Dendritic cell treated with granulocyte-macrophage colony-stimulating factor and Interleukin-4, amounts not matched to agents 40 ng/mL and 50 ng/mL, for 4 days (primary cell): ENCODE measurements around the gene RAPSN.

Experiments
- H3K27ac Mint-ChIP-seq: one replicate; pipeline ENCODE4 v1.8.0; 2022; ENCODE audit warnings: mild to moderate bottlenecking, mixed read lengths
- H3K27me3 Mint-ChIP-seq: one replicate; pipeline ENCODE4 v1.8.0; 2022; ENCODE audit warnings: mild to moderate bottlenecking, mixed read lengths
- H3K36me3 Mint-ChIP-seq: one replicate; pipeline ENCODE4 v1.8.0; 2022; ENCODE audit warnings: low read depth, mixed read lengths
- H3K4me1 Mint-ChIP-seq: one replicate; pipeline ENCODE4 v1.8.0; 2022; ENCODE audit warnings: low read depth, mixed read lengths
- H3K4me3 Mint-ChIP-seq: one replicate; pipeline ENCODE4 v1.8.0; 2022; ENCODE audit warnings: mild to moderate bottlenecking, moderate library complexity, mixed read lengths
- H3K9me3 Mint-ChIP-seq: one replicate; pipeline ENCODE4 v1.8.0; 2022; ENCODE audit warnings: mixed read lengths
- intact Hi-C: fragments of 100-400 bp; cut with micrococcal nuclease; formaldehyde crosslinking; loops from one replicate; pipeline ENCODE4 v1.15.0; 2022

The RAPSN gene

DNA sequence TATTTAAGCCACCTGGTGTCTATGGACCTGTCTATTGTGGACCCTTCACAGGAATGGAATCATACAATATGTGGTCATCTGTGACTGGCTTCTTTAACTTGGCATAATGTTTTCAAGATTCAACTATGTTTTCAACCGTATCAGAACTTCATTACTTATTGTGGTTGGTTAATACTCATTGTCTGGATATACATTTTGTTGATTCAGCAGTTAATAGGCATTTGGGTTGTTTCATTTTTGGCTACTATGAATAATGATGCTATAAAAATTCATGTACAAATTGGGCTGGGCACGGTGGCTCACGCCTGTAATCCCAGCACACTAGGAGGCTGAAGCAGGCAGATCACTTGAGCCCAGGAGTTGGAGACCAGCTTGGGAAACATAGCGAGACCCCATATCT lies 2.5 kb upstream of the RAPSN start:
- Mint-ChIP-seq H3K27ac (no peak overlapping the region), H3K27me3 (no peaks in the 10 kb centered on the region), H3K4me1 (peaks cover 7% of the 10 kb centered on the region), H3K4me3 (no peak overlapping the region), H3K9me3 (no peaks in the 10 kb centered on the region), H3K36me3 (peaks cover 37% of the 10 kb centered on the region)
- intact Hi-C loops: no loop called here

DNA sequence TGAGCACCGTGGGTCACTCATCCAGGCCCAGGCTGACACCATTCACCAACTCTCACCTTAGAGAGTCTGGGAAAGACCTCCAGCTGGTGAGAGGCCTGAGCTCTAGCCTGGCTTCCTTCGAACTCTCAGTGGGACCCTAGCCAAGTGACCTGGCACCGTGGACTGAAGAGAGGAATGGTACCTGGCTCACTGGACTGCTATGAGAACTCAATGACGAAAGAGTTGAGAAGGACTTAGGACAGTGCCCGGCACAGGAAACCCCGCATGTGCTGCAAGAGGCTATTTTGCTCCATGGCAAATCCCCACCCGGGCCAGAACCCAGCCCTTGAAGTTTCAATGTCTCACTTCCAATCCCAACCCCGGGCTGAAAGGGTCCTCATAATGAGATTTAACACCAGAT lies 605 bp upstream of the RAPSN start:
- no peaks in the 10 kb centered on the region for H3K9me3 Mint-ChIP-seq
- H3K27me3 Mint-ChIP-seq: no peaks in the 10 kb centered on the region
- no peak overlapping the region for H3K27ac Mint-ChIP-seq
- intact Hi-C loops: no loop called here
- peaks cover 30% of the 10 kb centered on the region for H3K36me3 Mint-ChIP-seq
- no peak overlapping the region for H3K4me3 Mint-ChIP-seq
- peaks cover 1% of the 10 kb centered on the region for H3K4me1 Mint-ChIP-seq

DNA sequence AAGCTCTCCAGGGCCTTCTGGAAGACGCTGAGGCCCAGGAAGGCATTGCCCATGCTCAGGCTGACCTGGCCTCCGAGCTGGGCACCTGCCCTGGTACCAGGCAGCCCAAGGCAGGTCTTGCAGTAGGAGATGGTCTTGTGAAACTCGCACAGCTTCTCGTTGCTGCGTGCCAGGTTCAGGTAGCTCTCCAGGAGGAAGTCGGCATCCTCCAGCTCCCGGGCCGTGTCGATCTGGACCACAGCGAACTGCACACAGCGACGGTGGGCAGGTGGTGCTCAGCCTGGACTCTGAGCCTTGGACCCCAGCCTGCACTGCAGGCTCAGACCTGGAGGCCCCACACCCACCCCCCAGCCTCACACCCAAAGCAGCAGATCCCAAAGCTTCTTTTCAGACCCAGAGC lies 1.0 kb downstream of the RAPSN start:
- Mint-ChIP-seq H3K27me3 (no peaks in the 10 kb centered on the region), H3K27ac (no peak overlapping the region), H3K4me3 (no peak overlapping the region), H3K4me1 (no peaks in the 10 kb centered on the region), H3K9me3 (no peaks in the 10 kb centered on the region), H3K36me3 (peaks cover 22% of the 10 kb centered on the region)
- intact Hi-C loops: no loop called here

DNA sequence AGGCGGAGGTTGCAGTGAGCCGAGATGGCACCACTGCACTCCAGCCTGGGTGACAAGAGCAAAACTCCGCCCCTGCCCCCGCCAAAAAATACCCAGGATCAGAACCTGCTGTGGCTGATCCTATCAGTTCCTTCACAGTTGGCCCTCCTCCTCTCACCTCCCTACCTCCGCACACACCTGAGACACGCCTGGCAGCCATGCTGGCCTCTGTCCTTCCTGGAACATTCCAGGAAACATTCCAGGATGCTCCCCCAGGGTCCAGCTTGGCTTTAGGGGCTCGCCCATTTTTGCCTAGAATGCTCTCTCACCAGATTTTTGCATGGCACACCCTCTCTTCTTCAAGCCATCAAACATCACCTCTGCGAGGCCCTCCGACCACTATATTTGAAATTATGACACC lies 2.1 kb downstream of the RAPSN start:
- Mint-ChIP-seq H3K36me3 (peaks cover 18% of the 10 kb centered on the region), H3K4me3 (no peak overlapping the region), H3K27me3 (no peaks in the 10 kb centered on the region), H3K9me3 (no peaks in the 10 kb centered on the region), H3K4me1 (no peaks in the 10 kb centered on the region), H3K27ac (no peak overlapping the region)
- intact Hi-C loops: no loop called here

DNA sequence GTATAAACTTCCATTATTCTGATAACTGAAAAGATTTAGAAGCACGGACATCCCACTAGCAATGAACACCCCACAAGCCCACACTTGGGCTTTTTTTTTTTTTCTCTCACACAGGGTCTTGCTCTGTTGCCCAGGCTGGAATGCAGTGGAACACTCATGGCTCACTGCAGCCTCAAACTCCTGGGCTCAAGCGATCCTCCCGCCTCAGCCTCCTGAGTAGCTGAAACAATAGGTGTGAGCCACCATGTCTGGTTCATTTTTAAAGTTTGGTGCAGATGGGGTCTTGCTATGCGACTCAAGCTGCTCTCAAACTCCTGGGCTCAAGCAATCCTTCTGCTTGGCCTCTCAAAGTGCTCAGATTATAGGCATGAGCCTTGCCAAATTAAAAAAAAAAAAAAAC lies 3.1 kb downstream of the RAPSN start:
- Mint-ChIP-seq H3K9me3 (no peaks in the 10 kb centered on the region), H3K4me1 (no peaks in the 10 kb centered on the region), H3K27me3 (no peaks in the 10 kb centered on the region), H3K36me3 (peaks cover 23% of the 10 kb centered on the region), H3K27ac (no peak overlapping the region), H3K4me3 (no peak overlapping the region)
- intact Hi-C loops: no loop called here

DNA sequence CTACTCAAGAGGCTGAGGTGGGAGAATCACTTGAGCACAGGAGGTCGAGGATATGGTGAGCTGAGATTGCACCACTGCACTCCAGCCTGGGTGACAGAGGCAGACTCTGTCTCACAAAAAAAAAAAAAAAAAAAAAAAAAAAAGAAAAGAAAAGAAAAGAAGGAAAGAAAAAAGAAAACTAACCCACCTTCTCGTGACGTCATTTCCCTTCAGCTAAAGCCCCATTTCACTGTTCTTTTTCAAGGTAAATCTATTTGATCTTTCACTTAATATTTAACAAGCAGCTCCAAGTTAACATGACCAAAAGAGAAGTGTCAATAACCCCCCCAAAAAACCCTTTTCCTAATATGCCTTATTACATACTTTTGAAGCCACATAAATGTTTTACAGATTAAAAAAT lies 5.1 kb downstream of the RAPSN start:
- intact Hi-C loops: no loop called here
- Mint-ChIP-seq H3K4me1 (no peaks in the 10 kb centered on the region), H3K27me3 (no peaks in the 10 kb centered on the region), H3K27ac (no peak overlapping the region), H3K9me3 (no peaks in the 10 kb centered on the region), H3K4me3 (no peak overlapping the region), H3K36me3 (peaks cover 21% of the 10 kb centered on the region)

DNA sequence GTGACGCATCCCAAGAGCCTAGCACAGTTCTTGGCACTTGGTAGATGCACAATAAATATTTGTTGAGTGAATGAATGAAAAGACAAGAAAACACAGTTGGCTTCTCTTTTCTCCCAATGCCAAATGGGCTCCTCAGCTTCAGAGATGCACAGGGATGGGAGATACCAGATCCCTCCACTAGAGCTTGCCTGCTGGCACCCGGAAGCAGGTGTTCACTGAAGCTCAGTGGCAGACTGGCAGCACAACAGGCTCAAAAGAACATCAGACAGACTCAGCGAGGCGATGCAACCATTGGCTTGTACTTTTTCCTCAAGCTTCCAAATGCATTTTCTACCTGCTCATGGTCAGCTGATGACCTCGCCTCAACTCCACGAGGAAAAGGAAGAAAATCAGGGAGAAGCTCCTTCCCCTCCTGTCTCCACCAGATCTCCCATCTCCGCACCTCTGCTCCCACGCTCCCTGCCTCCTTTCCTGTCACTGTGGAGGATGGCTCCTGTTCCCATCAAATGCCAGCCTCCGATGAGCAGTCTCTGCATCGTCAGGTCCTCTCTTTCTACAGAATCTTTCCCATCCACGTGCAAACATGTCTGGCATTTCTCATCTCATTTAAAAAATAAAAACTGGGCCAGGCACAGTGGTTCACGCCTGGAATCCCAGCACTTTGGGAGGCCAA lies 5.8 kb downstream of the RAPSN start:
- Mint-ChIP-seq H3K4me1 (no peaks in the 10 kb centered on the region), H3K36me3 (peaks cover 16% of the 10 kb centered on the region), H3K27ac (no peak overlapping the region), H3K9me3 (no peaks in the 10 kb centered on the region), H3K27me3 (no peaks in the 10 kb centered on the region), H3K4me3 (no peak overlapping the region)
- intact Hi-C loops: no loop called here

DNA sequence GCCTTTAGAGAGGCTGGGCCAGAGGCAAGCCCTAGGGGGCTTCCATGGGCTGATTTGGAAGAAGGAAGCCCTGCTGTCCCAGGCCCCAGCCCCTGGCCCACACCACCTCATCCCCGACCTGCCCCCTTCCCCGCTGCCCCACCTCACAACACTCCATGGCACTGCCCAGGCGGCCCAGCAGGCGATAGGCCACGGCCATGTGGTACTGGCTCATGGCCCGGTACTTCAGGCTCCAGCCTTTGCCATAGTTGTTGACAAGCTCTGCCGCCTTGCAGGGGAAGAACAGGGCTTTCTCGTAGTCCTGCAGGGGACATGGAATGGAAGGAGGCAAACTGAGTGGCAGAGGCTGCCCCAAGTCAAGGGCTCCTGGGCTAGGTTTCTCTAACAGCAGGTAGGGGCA lies 6.4 kb downstream of the RAPSN start:
- H3K4me3 Mint-ChIP-seq: no peak overlapping the region
- no peak overlapping the region for H3K27ac Mint-ChIP-seq
- no peaks in the 10 kb centered on the region for H3K27me3 Mint-ChIP-seq
- no peaks in the 10 kb centered on the region for H3K9me3 Mint-ChIP-seq
- H3K4me1 Mint-ChIP-seq: no peaks in the 10 kb centered on the region
- H3K36me3 Mint-ChIP-seq: peaks cover 10% of the 10 kb centered on the region
- intact Hi-C loops: no loop called here

DNA sequence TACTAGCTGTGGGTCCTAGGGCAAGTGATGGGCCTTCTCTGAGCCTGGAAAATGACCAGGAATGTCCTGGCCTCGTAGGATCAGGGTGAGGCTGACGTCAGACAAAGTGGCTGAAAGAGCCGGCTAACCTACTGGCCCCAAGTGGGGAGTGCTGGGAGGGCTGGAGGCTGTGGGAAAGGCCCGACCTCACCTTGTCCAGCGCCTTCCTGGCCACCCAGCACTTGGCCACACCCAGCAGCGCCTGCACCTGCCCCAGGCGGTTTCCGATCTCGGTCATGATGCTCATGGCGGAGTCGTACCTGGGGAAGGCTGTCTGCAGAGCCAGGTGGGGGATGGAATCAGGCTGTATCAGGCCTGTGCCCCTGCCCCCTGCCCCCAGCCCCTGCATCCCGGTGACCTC lies 7.5 kb downstream of the RAPSN start:
- H3K27me3 Mint-ChIP-seq: no peaks in the 10 kb centered on the region
- H3K4me1 Mint-ChIP-seq: no peaks in the 10 kb centered on the region
- H3K4me3 Mint-ChIP-seq: no peak overlapping the region
- H3K36me3 Mint-ChIP-seq: peaks cover 6% of the 10 kb centered on the region
- no peaks in the 10 kb centered on the region for H3K9me3 Mint-ChIP-seq
- H3K27ac Mint-ChIP-seq: no peak overlapping the region
- intact Hi-C loops: no loop called here

DNA sequence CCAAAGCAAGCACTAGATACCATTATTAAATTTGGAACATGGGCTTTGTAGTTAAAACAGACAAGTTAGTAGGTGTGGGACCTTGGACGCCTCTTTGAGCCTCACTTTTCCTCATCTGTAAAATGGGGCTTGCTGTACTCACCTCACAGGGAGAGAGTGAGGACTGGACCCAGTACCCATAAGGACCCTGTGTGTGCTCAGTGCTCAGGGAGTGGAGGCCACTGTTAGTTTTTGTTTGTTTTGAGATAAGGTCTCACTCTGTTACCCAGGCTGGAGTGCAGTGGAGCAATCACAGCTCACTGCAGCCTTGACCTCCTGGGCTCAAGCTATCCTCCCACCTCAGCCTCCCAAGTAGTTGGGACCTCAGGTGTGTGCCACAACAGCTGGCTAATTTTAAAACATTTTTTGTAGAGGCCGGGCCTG lies 8.9 kb downstream of the RAPSN start:
- Mint-ChIP-seq H3K9me3 (no peaks in the 10 kb centered on the region), H3K36me3 (peaks cover 6% of the 10 kb centered on the region), H3K27me3 (no peaks in the 10 kb centered on the region), H3K4me1 (no peaks in the 10 kb centered on the region), H3K4me3 (no peak overlapping the region), H3K27ac (no peak overlapping the region)
- intact Hi-C loops: no loop called here

DNA sequence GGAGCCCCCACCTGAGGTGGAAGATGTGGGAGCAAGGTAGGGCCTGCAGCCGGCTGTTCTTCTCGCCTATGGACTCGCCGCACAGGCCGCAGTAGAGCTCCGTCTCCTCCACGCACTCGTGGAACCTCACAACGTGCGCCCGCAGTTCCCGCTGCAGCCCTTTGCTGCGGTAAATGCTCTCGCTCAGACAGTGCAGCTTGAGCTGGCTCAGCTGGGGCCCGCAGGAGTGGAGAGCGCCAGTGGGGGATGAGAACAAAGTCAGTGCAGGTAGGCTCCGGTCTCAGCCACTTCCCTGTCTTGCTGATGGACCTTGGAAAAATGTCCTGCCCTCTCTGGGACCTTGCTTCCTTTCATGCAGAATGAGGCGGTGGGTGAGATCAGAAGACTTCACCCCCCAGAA lies 10.2 kb downstream of the RAPSN start:
- no peak overlapping the region for H3K4me3 Mint-ChIP-seq
- no peak overlapping the region for H3K27ac Mint-ChIP-seq
- intact Hi-C loops: no loop called here
- no peaks in the 10 kb centered on the region for H3K9me3 Mint-ChIP-seq
- no peaks in the 10 kb centered on the region for H3K27me3 Mint-ChIP-seq
- peaks cover 6% of the 10 kb centered on the region for H3K36me3 Mint-ChIP-seq
- no peaks in the 10 kb centered on the region for H3K4me1 Mint-ChIP-seq

DNA sequence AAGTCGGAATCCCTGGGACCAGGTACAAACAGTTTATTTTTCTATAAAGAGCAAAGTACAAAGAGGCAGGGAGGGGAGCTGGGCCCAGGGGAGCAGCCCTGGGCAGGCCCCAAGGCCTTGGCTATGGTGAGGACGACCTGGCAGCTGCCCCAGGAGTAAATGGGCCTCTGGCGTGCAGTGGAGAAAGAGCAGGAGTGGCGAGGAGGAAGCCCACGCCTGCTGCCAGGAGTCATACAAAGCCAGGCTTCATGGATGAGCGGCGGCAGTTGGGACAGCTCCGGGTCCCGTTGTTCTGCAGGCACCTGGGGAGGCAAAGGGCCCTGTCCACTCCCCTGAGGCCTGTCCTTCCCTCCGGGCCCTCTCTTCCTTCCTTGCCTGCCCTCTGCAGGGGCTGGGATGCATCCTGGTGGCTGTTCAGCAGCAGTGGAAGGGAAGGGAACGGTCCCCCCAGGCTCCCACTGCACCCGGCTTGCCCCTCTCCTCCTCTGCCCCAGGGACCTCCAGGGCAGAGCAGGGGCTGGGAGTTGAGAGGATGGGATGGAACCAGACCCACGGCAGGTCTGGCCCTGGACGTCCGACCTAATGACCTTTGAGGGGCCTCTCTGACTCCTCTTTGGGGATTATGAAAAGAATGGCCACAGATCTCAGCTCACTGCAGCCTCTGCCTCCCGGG lies 11.1 kb downstream of the RAPSN start:
- H3K9me3 Mint-ChIP-seq: no peaks in the 10 kb centered on the region
- intact Hi-C loops: no loop called here
- peaks cover 6% of the 10 kb centered on the region for H3K36me3 Mint-ChIP-seq
- H3K27me3 Mint-ChIP-seq: no peaks in the 10 kb centered on the region
- no peak overlapping the region for H3K27ac Mint-ChIP-seq
- no peaks in the 10 kb centered on the region for H3K4me1 Mint-ChIP-seq
- no peak overlapping the region for H3K4me3 Mint-ChIP-seq

DNA sequence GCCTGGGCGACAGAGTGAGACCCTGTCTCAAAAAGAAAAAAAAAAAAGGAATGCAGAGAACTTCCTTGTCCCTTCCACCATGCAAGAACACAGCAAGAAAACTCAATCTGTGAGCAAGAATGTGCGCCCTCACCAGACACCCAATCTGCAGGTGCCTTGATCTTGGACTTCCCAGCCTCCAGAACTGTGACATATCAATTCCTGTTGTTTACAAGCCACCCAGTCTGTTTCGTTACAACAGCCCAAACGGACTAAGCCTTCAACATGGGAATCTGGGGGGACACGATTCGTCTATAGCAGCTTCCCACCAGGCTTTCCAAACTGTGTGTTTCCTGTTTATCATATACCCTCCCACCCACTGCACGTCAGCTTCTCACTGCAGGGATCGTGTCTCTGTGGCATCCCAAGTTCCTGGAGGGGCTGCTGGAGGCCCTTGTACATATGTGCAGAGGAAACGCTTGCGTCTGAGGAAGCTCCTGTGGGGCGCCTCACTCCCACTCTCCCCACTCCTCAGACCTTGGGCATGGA lies 11.7 kb downstream of the RAPSN start:
- Mint-ChIP-seq H3K27ac (no peak overlapping the region), H3K36me3 (peaks cover 6% of the 10 kb centered on the region), H3K9me3 (no peaks in the 10 kb centered on the region), H3K4me3 (no peak overlapping the region), H3K4me1 (no peaks in the 10 kb centered on the region), H3K27me3 (no peaks in the 10 kb centered on the region)
- intact Hi-C loops: no loop called here

DNA sequence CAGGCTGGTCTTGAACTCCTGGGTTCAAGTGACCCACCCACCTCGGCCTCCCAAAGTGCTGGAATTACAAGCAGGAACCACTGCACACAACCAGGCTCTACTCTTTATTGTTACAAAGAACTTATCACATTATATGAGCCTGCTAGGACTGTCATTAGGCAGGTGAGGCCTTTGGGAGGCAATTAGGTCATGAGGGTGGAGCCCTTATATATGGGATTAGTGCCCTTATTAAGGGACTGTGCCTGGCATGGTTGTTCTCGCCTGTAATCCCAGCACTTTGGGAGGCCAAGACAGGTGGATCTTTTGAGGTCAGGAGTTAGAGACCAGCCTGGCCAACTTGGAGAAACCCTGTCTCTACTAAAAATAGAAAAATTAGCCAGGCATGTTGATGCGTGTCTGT lies 12.2 kb downstream of the RAPSN start:
- intact Hi-C loops: no loop called here
- Mint-ChIP-seq H3K27me3 (no peaks in the 10 kb centered on the region), H3K4me1 (no peaks in the 10 kb centered on the region), H3K27ac (no peak overlapping the region), H3K36me3 (peaks cover 6% of the 10 kb centered on the region), H3K4me3 (no peak overlapping the region), H3K9me3 (no peaks in the 10 kb centered on the region)

DNA sequence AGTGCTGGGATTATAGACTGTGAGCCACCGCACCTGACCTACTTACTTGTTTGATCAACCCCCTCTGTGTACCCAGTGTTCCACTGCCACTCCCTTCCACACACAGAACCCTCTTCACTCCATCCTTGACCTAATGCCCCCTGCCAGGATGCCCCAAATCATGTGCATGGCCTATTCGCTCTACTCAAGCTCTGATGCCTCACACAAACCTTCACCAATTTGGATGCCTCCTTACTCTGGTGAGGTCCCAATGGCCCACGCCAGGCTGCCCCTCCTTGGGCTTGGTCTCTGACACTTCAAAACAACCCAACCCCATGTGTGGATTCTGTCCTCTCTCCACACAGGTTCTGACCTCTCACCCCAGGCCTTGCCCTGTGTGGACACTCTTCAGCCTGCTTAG lies 13.2 kb downstream of the RAPSN start:
- Mint-ChIP-seq H3K27me3 (no peaks in the 10 kb centered on the region), H3K4me3 (no peak overlapping the region), H3K36me3 (no peaks in the 10 kb centered on the region), H3K27ac (no peak overlapping the region), H3K9me3 (no peaks in the 10 kb centered on the region), H3K4me1 (no peaks in the 10 kb centered on the region)
- intact Hi-C loops: no loop called here
